HEK293T (cell line): ENCODE measurements around the gene PRIMPOL.

Experiments
- ARNT ChIP-seq: fragments of 450-650 bp; IDR thresholded peaks from 2 replicates; pipeline ENCODE4 v1.6.1; 2017; ENCODE audit warnings: mild to moderate bottlenecking
- FOXK2 ChIP-seq: fragments of 450-650 bp; IDR thresholded peaks from 2 replicates; pipeline ENCODE4 v1.6.1; 2016; ENCODE audit warnings: mild to moderate bottlenecking
- FOXM1 ChIP-seq: fragments of 450-650 bp; IDR thresholded peaks from 2 replicates; pipeline ENCODE4 v1.6.1; 2017; ENCODE audit warnings: mild to moderate bottlenecking, borderline replicate concordance
- HDGF ChIP-seq: fragments of 450-650 bp; IDR thresholded peaks from 2 replicates; pipeline ENCODE4 v1.6.1; 2017; ENCODE audit warnings: antibody characterized with exemption, borderline replicate concordance
- SUZ12 ChIP-seq: fragments of 450-650 bp; IDR thresholded peaks from 2 replicates; pipeline ENCODE4 v1.6.1; 2016; ENCODE audit warnings: mild to moderate bottlenecking
- TARDBP ChIP-seq: fragments of 450-650 bp; IDR thresholded peaks from 2 replicates; pipeline ENCODE4 v1.6.1; 2016

DNA sequence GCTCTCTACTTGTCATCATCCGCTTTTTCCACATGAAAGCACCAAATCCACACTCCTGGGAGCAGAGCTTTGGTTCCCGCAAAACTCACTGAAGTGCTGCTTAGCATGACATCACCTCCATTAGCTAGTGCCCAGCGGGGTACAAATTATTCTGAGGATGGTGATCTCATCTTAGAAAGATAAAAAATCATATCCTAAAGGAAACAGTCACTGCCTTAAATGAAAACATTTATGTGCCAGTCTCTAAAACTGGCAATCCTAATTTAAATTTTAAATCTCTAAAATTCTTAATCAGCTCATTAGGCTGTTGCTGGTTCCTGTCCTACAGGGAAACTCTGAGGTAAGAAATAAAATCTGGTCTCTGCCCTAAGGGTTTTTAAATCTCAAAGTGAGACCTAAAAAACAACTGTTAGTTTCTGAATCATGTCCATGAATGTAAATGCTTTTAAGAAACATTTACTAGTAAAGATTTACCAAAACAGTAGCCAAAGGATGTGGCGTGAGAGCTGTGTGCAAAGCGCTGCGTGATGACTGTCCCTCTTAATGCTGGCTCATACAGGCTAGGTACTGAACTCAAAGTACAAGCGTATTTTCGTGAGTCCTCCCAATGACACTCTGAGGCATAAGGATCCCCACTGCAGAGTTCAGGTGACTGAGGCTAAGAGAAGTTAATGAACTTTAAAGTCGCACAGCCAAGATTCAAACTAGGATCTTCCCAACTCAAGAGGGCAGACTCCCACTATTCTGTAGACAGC, 4.8 kb upstream of the PRIMPOL start:
- no peak for TF ChIP-seq SUZ12
- TF ChIP-seq FOXK2 = no peak
- TF ChIP-seq FOXM1 = no peak
- no peak for TF ChIP-seq TARDBP
- TF ChIP-seq ARNT = no peak
- no peak for TF ChIP-seq HDGF
